Osteoblast (primary cell): ENCODE data around the gene TUBA4B. TPM values are rescaled to one million over a fixed set of nuclear protein-coding genes. Genes with fewer than 3 reads are reported as not detected.
A peak's percentile ranks its signal among the peaks of the same experiment; 100 is the strongest.

Source experiments
- DNase-seq: peaks from one replicate; pipeline ENCODE4 v3.0.0; 2011; ENCODE audit warnings: low spot score, mixed read lengths; ENCODE audit not compliant: insufficient read length; ENCODE audit errors: missing footprints
- H2AFZ ChIP-seq: 2 replicates; pipeline ENCODE4 v1.6.0; 2011; ENCODE audit warnings: mild to moderate bottlenecking, low read length
- H3K27ac ChIP-seq: 2 replicates; pipeline ENCODE4 v1.5.1; 2011; ENCODE audit warnings: mild to moderate bottlenecking, low read depth, low read length, moderate library complexity
- H3K27me3 ChIP-seq: 2 replicates; pipeline ENCODE4 v1.6.0; 2012; ENCODE audit warnings: mild to moderate bottlenecking, control low read depth, inconsistent platforms, low read length, moderate library complexity; ENCODE audit not compliant: insufficient read depth
- H3K36me3 ChIP-seq: 2 replicates; pipeline ENCODE4 v1.5.1; 2011; ENCODE audit warnings: mild to moderate bottlenecking, low read length, control low read depth, moderate library complexity; ENCODE audit not compliant: insufficient read depth
- H3K4me1 ChIP-seq: 2 replicates; pipeline ENCODE4 v1.5.1; 2011; ENCODE audit warnings: mild to moderate bottlenecking, low read length, control low read depth, moderate library complexity; ENCODE audit not compliant: insufficient read depth
- H3K4me2 ChIP-seq: 2 replicates; pipeline ENCODE4 v1.6.0; 2011; ENCODE audit warnings: mild to moderate bottlenecking, low read length; ENCODE audit not compliant: insufficient read depth
- H3K4me3 ChIP-seq: fragments of 200-600 bp; sonication (generic); 3 replicates; pipeline ENCODE4 v1.5.1; 2012; ENCODE audit warnings: mild to moderate bottlenecking, low read length, inconsistent platforms; ENCODE audit not compliant: insufficient read depth
- H3K79me2 ChIP-seq: 2 replicates; pipeline ENCODE4 v1.6.0; 2012; ENCODE audit warnings: mild to moderate bottlenecking, low read length, control low read depth, inconsistent platforms; ENCODE audit not compliant: insufficient read depth
- H3K9me3 ChIP-seq: 2 replicates; pipeline ENCODE4 v1.5.1; 2011; ENCODE audit warnings: low read depth, low read length, control low read depth
- H4K20me1 ChIP-seq: 2 replicates; pipeline ENCODE4 v1.6.0; 2012; ENCODE audit warnings: mild to moderate bottlenecking, low read length, control low read depth; ENCODE audit not compliant: insufficient read depth
- CTCF ChIP-seq: IDR thresholded peaks from 2 replicates; pipeline ENCODE4 v1.5.1; 2011; ENCODE audit warnings: mild to moderate bottlenecking, low read depth, low read length, moderate library complexity; ENCODE audit errors: extremely low read depth
- total RNA-seq: library from RNA; depleted of rRNA; stranded (reverse); fragments of >200 nt; gene quantifications from 2 replicates; pipeline ENCODE4 v1.2.3, GENCODE V29; 2012

Gene TUBA4B
- total RNA-seq, 1 donor, result not detected

DNA sequence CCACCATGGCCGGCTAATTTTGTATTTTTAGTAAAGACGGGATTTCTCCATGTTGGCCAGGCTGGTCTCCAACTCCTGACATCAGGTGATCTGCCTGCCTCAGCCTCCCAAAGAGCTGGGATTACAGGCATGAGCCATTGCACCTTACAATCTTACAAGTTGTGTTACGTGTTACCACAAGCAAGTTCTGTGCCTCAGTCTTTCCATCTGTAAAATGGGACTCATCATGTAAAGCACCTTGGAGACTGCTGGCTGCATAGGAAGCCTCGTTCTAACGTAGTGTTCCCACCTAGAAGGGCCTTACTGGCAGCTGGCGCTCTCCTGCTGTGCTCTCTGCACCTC lies 36.1 kb downstream of the TUBA4B start:
- TF ChIP-seq CTCF, result no peak
- Histone ChIP-seq H3K4me1 (peaks cover 21% of the 10 kb centered on the region), H2AFZ (no peak overlapping the region), H3K27ac (peak overlapping the region; percentile 50), H3K27me3 (no peaks in the 10 kb centered on the region), H3K36me3 (peaks cover 10% of the 10 kb centered on the region), H4K20me1 (peaks cover 5% of the 10 kb centered on the region), H3K4me2 (peak overlapping the region; percentile 20), H3K4me3 (no peak overlapping the region), H3K79me2 (no peaks in the 10 kb centered on the region), H3K9me3 (no peaks in the 10 kb centered on the region)
- DNase-seq, result no peak

- Histone ChIP-seq H3K4me2 (peak overlapping the region; percentile 20), H4K20me1 (peaks cover 1% of the 10 kb centered on the region), H3K27me3 (no peaks in the 10 kb centered on the region), H2AFZ (peak overlapping the region; percentile 44), H3K4me1 (peaks cover 26% of the 10 kb centered on the region), H3K27ac (peak overlapping the region; percentile 50), H3K4me3 (peak overlapping the region; percentile 12), H3K79me2 (no peaks in the 10 kb centered on the region), H3K9me3 (no peaks in the 10 kb centered on the region), H3K36me3 (peaks cover 7% of the 10 kb centered on the region)
- no peak for TF ChIP-seq CTCF
- DNase-seq, result peak; percentile 98
Measured at GRCh38 chr2:219289537-219290361, 36.7 kb downstream of the TUBA4B start.

DNA sequence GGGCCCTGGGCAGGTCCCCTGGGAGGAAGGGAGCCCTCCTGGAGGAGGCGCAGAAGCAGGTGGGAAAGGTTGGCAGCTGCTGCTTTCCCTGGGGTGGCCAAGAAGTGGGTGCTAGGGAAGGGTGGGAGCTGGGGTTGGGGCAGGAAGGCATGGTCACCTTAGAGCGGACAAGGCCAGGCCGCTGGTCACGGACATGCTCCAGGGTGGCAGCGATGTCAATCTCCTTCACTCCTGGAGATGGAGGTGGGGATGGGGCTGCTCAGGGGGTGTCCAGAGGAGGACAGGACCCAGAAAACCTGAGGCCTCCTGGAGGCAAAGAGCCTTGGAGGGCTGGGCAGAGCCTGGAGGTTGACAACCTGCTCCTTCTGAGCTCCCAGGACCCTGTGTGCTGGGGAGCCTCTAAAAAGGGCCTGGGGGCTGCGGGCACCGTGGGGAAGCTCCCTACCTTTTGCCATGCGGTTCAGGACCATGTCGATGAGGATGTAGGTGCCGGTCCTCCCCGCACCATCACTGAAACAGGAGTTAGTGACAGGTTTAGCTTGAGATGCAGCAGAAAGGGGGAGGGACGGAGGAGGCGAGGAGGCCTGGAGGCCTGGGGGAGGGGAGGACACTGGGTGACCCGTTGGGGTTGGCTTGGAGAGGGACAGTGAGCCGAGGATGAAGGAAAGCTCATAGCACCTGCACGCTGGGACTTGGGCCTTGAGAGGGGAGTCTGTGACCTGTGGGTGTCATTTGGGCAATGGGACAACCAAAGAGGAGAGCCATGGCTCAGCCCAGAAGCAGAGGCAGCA lies 37.5 kb downstream of the TUBA4B start:
- Histone ChIP-seq H3K27ac (no peak overlapping the region), H3K4me1 (peaks cover 26% of the 10 kb centered on the region), H3K36me3 (no peaks in the 10 kb centered on the region), H3K79me2 (no peaks in the 10 kb centered on the region), H3K4me3 (no peak overlapping the region), H3K4me2 (peak overlapping the region; percentile 20), H4K20me1 (no peaks in the 10 kb centered on the region), H2AFZ (no peak overlapping the region), H3K27me3 (no peaks in the 10 kb centered on the region), H3K9me3 (no peaks in the 10 kb centered on the region)
- DNase-seq, result no peak
- TF ChIP-seq CTCF, result no peak

DNA sequence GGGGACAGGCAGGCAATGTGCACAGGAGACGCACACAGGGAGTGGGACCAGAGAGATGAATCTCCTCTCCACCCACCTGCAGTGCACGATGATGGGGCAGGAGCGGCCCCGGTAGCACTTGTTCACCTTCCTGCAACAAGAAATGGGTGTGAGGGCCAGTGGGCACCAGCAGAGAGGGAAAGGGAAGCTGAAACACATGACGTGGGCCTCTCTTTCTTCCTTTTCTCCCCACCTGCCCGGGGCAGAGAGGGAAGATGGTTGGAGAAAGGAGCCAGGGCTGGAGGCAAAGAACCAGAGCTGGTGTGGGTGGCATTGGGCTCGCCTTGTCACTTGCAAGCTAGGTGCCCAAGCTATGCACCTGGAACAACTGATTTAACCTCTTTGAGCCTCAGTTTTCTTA lies 38.4 kb downstream of the TUBA4B start:
- peaks cover 23% of the 10 kb centered on the region for H3K4me1 ChIP-seq
- TF ChIP-seq CTCF, result no peak
- no peak overlapping the region for H3K4me3 ChIP-seq
- DNase-seq, result no peak
- no peaks in the 10 kb centered on the region for H3K36me3 ChIP-seq
- H3K9me3 ChIP-seq, result no peaks in the 10 kb centered on the region
- H3K27me3 ChIP-seq, result no peaks in the 10 kb centered on the region
- no peaks in the 10 kb centered on the region for H4K20me1 ChIP-seq
- no peak overlapping the region for H2AFZ ChIP-seq
- H3K4me2 ChIP-seq, result no peak overlapping the region
- H3K79me2 ChIP-seq, result no peaks in the 10 kb centered on the region
- no peak overlapping the region for H3K27ac ChIP-seq
